GM12801 (cell line): Measurements from ENCODE around the gene ESYT2.

ENCODE experiments used
- CTCF ChIP-seq: IDR thresholded peaks from one replicate; pipeline ENCODE4 v1.5.1; 2011; ENCODE audit warnings: control low read depth; ENCODE audit not compliant: insufficient read length; ENCODE audit errors: extremely low read depth

The ESYT2 gene

GRCh38 chr7:158707610-158708009 is 121.7 kb downstream of the ESYT2 start:
- TF ChIP-seq CTCF = no peak

- TF ChIP-seq CTCF = no peak
These were observed 122.4 kb downstream of the ESYT2 start for GRCh38 chr7:158706710-158707590.

- no peak for TF ChIP-seq CTCF
These were observed 123.0 kb downstream of the ESYT2 start for GRCh38 chr7:158706273-158706704.

GRCh38 chr7:158705234-158705850 is 124.0 kb downstream of the ESYT2 start:
- no peak for TF ChIP-seq CTCF

- TF ChIP-seq CTCF = no peak
These were observed 124.6 kb downstream of the ESYT2 start, which contains the start of gene NCAPG2 for GRCh38 chr7:158704524-158705233. NCAPG2 (minus strand) TSS chr7:158704804; CDS start chr7:158701899, 2,905 bp downstream.

GRCh38 chr7:158702944-158703343 is 126.4 kb downstream of the ESYT2 start:
- TF ChIP-seq CTCF = no peak

- no peak for TF ChIP-seq CTCF
These were observed 127.1 kb downstream of the ESYT2 start for GRCh38 chr7:158702196-158702595.
